Activated CD8-positive, alpha-beta memory T cell treated with anti-CD3 and anti-CD28 coated beads, Interleukin-2, amount 50 U/mL, for 4 hours (primary cell): ENCODE results near the gene FCRL5.
"Not testable (repeated sequence)": the region's sequence is repeated elsewhere in the genome, so short reads cannot be mapped to it uniquely, and the experiment has no call there.

Experiments used
- DNase-seq: peaks from one replicate; pipeline ENCODE4 v3.0.0-alpha.2; 2020

FCRL5 gene

GRCh38 chr1:157551694-157552693 lies at the start of gene FCRL5:
TSS of gene FCRL5 (minus strand) at chr1:157552515. CDS start at chr1:157552362, 153 bp downstream.
- no peak for DNase-seq

DNA sequence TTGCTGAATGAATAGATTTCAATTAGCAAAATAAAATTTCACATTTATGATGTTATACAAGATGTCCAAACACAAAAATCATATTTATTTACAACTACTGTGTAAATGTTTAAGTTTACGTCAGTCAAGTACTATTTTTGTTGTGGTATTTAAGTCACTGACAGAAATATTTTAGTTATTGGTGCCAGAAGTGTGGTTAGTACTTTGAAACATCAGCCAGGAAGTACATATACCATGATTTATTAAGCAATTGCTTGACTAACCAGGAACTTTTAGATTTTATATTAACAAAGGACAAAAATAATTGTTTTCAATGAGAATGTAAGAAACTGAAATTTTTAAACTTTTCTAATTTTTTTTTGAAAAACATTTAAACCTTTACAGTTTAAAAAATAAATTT lies 47.9 kb upstream of the FCRL5 start:
- no peak for DNase-seq

DNA sequence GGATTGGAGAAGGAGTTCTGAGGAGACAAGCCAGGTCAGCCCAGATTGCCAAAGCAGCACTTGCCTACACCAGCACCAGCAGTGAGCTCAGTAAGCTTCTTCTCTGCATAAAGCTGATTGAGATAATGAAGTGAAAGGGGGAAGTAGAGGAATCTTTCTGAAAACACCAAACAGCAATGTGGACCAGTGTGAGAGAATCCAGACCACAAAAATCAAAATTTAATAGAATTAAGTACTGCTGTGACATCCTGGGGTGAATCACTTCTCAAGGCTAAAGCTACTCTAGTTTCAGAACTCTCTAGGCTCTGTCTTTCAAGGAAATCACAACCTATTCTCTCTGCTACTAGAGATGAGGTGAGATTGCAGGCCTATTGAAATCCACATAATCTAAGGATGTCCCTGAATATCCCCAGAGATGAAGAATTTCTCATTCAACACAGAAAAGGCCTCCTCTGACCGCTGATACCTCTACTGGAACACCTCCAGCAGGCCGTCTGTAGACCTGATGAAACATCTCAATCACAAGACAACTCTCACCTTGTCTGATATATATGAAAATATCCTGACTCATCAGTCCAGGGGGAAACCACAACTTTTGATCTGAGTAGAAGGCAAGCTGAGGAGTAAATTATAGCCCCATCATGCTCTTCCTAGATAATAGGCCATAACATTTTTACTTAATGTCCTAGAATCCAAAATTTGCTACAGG lies 45.8 kb upstream of the FCRL5 start, which contains the start of gene FCRL4:
FCRL4 (minus strand) TSS at position 127 of the 709 bp plus-strand sequence. CDS start 141 bp downstream, outside the sequence.
- no peak for DNase-seq

DNA sequence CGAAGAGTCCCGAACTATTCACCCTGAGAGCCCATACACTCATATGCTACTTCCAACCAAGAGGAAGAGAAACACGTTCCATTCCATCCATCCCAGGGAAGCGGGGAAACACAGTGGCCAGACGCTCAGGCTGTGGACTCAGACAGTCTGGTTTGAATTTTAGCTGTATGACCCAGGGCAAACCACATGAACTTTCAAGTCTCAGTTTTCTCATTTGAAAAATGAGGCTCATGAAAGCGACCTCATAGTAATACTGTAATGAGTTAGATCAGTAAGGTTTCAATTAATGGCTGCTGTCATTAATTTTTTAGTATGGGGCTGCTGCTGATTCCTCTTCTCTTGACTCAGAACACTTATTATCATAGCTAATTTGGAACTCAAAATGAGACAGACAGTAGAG lies 44.1 kb upstream of the FCRL5 start:
- no peak for DNase-seq

GRCh38 chr1:157595356-157595755 lies 43.0 kb upstream of the FCRL5 start:
- DNase-seq = no peak

GRCh38 chr1:157585984-157586383 lies 33.7 kb upstream of the FCRL5 start:
- no peak for DNase-seq

DNA sequence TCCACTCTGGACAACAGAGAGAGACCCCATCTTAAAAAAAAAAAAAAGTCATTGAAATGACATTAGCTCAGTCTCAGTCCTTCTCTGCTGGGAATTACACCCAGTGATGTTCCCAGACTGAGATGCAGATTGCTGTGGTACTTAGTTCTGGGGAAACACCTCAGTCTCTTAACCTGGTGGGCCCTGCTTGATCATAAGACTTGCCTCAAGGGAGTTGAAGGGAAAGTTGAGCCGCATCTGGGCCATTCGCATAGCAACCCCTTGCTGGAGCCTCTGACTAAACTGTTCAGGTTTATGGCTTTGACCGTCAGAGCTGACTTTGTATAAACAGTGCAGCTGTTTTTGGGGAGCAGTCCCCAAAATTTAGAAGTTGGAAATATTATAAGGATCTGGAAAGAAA lies 32.2 kb upstream of the FCRL5 start:
- no peak for DNase-seq

GRCh38 chr1:157580828-157581210 lies 28.5 kb upstream of the FCRL5 start:
- DNase-seq = no peak

DNA sequence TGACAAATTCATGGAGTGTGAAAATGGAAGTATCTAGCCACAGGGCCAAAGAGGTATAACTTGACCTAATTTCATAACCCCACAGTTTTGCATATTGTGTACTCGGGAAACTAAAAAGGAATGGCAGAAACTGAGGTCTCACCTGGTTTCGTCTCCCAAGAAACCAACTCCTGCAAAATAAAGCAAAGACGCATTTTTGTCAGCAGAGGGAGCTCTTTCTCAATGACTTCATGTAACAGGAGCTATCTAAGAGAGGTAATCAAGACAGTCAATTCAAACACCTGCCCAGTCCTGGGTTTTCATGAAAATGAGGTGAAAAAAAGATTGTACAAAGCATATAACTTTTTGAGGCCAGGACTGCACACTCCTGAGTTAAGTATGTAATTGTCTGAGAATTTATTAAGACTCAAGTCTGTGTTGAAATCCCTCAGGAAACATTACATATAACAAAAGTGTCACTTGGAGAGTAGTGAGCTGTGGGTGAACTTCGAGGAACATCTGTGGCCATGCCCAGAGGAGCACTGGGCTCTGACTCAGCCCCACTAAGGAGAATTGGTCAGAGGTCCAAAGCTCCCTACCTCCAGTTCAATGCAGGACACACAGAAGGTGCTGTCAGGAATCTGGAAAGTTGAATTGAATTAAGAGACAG lies 28.0 kb upstream of the FCRL5 start:
- no peak for DNase-seq

DNA sequence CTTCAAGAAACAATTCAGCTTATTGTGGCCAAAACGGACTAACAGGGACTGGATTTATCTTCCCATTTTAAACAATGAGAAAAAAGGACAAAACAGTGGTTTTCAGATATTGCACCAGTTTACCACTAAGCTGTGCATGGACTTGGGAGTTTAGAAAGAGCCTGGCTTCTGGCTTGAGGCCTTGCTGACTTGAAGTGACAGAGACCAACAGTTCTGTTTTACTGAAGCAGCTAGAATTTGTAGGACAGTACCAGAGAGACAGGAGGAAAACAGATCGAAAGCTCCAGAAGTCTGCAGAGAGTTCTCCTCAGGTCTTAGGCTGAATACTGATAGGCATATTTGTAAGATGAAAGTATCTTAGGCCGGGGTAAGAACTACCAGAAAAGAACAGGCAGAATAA lies 25.1 kb upstream of the FCRL5 start:
- no peak for DNase-seq

DNA sequence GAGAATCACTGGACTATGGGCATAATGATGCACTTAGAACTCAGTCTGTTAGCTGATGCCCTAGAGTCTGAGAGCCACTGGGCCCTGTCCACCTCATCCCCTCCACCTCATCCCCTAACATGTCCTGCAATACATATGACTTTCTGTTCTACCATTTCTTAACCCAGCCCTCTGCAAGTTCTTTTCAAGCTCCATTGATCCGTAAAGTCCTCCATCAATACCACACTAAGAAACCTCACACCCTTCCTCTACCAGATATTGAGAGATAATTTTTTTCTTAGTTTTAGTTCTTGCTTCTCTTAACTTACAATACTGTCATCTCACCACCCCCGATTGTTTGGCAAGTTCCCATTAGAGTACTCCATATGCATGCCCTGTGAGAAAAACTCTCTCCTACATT lies 23.4 kb upstream of the FCRL5 start:
- DNase-seq = no peak

DNA sequence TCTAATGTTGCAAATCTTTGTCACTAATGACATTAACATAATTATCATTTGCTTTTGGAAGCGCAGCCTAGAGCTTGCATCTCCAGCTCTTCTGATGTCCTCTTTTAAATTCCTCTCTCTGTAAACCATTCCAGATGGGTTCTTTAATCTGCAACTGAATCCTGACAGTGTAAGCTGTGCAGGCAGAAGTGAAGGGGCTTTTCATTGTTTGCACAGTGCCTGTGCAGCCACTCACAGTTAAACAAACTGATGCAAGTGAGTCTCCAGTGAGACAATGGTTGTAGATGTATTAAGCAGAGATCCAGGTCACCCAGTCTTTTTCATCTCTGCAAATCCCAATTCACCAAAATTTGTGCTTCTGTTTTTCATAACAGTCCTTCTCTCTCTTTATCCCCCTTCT lies 22.5 kb upstream of the FCRL5 start:
- DNase-seq = no peak

DNA sequence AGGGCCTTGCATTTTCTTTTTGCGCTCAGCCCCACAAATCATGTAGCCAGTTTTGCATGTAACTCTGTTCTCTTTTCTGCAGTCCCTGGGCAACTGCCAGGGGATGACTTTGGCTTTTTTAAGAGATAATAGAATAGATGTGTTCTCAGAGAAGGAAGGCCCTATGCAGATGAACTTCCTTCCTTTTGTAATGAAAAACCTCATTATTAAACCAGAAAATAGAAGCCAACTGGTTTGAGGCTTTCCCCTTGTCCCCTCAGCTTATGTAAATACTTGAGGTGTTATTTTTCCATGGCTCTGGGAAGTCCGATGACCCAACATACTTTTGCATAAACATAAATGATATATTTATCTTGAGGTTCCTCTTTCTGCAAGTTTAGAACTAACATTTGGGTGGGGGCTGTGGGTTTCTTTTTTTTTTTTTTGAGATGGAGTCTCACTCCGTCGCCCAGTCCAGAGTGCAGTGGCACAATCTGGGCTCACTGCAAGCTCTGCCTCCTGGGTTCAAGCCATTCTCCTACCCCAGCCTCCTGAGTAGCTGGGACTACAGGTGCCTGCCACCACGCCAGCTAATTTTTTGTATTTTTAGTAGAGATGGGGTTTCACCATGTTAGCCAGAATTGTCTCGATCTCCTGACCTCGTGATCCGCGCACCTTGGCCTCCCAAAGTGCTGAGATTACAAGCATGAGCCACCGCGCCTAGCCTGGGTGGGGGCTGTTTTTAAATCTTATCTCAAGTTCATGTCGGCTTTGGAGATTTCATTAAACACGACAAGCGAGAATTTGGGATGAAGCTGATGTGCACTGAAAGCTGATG lies 14.4 kb upstream of the FCRL5 start:
- DNase-seq = no peak

DNA sequence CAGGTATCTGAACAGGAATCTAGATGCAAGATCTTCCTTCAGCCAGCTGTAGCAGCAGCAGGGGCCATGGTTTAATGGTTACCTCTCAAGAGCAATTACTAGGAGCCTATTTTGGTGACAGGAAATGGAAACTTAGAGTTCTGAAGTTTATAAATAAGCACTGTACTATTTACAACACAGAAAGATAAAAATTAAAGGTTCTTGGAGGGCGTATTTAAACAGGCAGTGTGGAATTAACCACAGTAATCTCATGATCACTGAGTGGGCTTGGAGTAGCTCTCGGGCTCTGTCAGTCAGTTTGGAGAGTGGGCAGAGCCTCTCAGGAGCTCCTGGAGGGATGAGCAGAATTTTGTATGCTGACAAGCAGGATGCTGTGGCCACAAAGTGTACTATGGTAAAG lies 10.2 kb upstream of the FCRL5 start:
- no peak for DNase-seq

- DNase-seq = no peak
Observed at GRCh38 chr1:157558119-157558518, 5.8 kb upstream of the FCRL5 start.

GRCh38 chr1:157548081-157548480 lies 4.2 kb downstream of the FCRL5 start:
- DNase-seq = not testable (repeated sequence)

- DNase-seq = no peak
Observed at GRCh38 chr1:157542676-157543075, 9.6 kb downstream of the FCRL5 start.

DNA sequence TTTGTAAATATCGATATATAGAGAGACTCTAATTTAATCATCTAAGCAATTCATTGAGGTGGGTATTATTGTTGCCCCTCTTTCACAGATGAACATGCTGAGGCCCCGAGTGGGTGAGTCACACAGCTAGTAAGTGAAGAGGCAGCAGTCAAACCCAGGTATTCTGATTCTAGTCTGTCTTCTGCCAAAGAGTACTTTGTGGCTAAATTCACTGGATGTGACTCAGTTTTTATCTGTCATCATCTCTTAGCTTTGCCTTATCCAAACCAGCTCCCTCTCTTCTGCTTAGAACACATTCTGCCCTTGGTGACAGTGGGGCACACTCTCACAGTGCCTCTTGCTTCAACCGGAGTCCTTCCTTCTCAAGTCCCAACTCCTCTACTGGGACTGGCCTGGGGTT lies 11.5 kb downstream of the FCRL5 start:
- no peak for DNase-seq

- no peak for DNase-seq
Observed at GRCh38 chr1:157540160-157540748, 12.1 kb downstream of the FCRL5 start.

DNA sequence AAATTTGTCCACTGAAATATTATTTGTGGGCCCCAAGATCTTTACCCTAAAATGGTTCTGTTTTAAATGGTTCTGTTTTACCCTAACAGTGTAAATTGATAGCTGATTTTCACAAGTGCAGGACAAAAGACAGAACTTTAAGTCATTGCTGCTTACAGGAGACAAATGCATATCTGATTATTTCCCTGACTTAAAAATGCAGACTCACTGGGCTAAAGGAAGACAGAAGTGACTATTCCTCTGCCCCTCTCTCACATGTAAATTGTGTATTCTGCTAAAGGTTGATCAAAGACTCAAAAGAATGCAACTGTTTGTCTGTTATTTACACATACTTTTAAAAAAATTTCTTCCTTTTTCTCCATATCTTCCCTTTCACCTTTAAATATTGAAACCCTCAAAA lies 12.7 kb downstream of the FCRL5 start:
- no peak for DNase-seq

DNA sequence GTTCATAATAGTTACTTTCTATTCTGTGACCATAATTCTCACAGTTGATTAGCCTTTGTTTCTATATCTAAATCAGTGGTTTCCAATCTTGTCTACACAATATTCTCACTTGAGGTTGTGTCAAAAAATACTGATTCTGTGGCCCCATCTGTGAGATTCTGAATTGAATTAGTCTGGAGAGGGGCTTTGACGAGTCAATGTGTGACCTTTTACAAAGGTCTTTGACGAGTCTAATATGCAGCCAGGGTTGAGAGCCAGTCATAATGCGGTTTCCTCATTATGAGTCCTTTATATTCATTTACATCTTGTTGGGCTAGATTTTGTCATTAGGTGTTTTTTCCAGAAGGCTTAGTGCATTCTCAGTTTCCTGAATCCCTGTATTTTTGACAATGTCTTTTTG lies 19.7 kb downstream of the FCRL5 start:
- no peak for DNase-seq
